ENCODE measurements around the gene CFB. TPM values are rescaled to one million over a fixed set of nuclear protein-coding genes. Genes with fewer than 3 reads are reported as not detected.

The CFB gene
- total RNA-seq, 1 experiment from 2014 or later: 1.4 TPM

GRCh38 chr6:31899882-31900722 is 45.8 kb upstream of the CFB start:
- Mint-ChIP-seq H3K27ac (peak overlapping the region; percentile 53; the same call in 1 of the 2 replicates), H3K4me3 (no peak overlapping the region), H3K36me3 (peaks cover 9% of the 10 kb centered on the region), H3K9me3 (no peaks in the 10 kb centered on the region), H3K27me3 (ENCODE audit: low read depth) (peaks cover 5% of the 10 kb centered on the region), H3K4me1 (peaks cover 23% of the 10 kb centered on the region)
- ChIA-PET CTCF (interaction anchor here (1.2 to 1.4 kb wide), 2 partner anchors 23 to 52 kb away, joined by 4 to 7 read pairs; no protein-coding TSS in a partner anchor), POLR2A (no interaction called here)
- TF ChIP-seq HMGXB4 (CRISPR knock-in tag; IDR thresholded peaks at IDR 0.05): 0 out of 2 replicates have a peak, but pooled peaks have one; percentile 7
- no peak for TF ChIP-seq TP53 (CRISPR knock-in tag; IDR thresholded peaks at IDR 0.05)
- DNase-seq (ENCODE audit: low spot score): no peak
- ATAC-seq: no peak

GRCh38 chr6:31900917-31901414 is 44.9 kb upstream of the CFB start:
- DNase-seq (ENCODE audit: low spot score): peak; percentile 40
- Mint-ChIP-seq H3K4me3 (peak overlapping the region; percentile 64), H3K4me1 (peaks cover 23% of the 10 kb centered on the region), H3K36me3 (peaks cover 2% of the 10 kb centered on the region; the same call in 1 of the 2 replicates), H3K9me3 (no peaks in the 10 kb centered on the region), H3K27me3 (ENCODE audit: low read depth) (peaks cover 5% of the 10 kb centered on the region), H3K27ac (peak overlapping the region; percentile 11; the same call in 1 of the 2 replicates)
- ChIA-PET CTCF (interaction anchor here (0.6 to 1.4 kb wide), 3 partner anchors 22 to 51 kb away, joined by 3 to 7 read pairs (median 4); partner anchors contain the start of gene NEU1), POLR2A (no interaction called here)
- ATAC-seq: peak; percentile 3; the same call in 1 of the 2 replicates
- TF ChIP-seq RORB (CRISPR knock-in tag; IDR thresholded peaks at IDR 0.05) (no peak), SMAD4 (CRISPR knock-in tag; IDR thresholded peaks at IDR 0.05) (no peak), ZNF396 (CRISPR knock-in tag; IDR thresholded peaks at IDR 0.05; ENCODE audit: borderline replicate concordance) (no peak), ZBTB43 (CRISPR knock-in tag; IDR thresholded peaks at IDR 0.05) (peak; percentile 20; the same call in 1 of the 2 replicates), PREB (CRISPR knock-in tag; IDR thresholded peaks at IDR 0.05; ENCODE audit: borderline replicate concordance) (no peak), SP1 (CRISPR knock-in tag; conservative IDR thresholded peaks at IDR 0.05) (no peak), JUN (CRISPR knock-in tag; IDR thresholded peaks at IDR 0.05) (no peak), FOXP1 (CRISPR knock-in tag; IDR thresholded peaks at IDR 0.05; ENCODE audit: borderline replicate concordance) (peak; percentile 44; the same call in 1 of the 2 replicates), CTCF (IDR thresholded peaks at IDR 0.05) (no peak), TCF7 (CRISPR knock-in tag; IDR thresholded peaks at IDR 0.05; ENCODE audit: low read depth) (no peak), IRF1 (CRISPR knock-in tag; IDR thresholded peaks at IDR 0.05) (peak; percentile 34; the same call in 1 of the 2 replicates), ZMAT4 (CRISPR knock-in tag; IDR thresholded peaks at IDR 0.05) (no peak), HMGA2 (CRISPR knock-in tag; IDR thresholded peaks at IDR 0.05) (no peak), ZNF232 (CRISPR knock-in tag; IDR thresholded peaks at IDR 0.05) (no peak), MYBL2 (CRISPR knock-in tag; IDR thresholded peaks at IDR 0.05) (no peak), MAX (CRISPR knock-in tag; IDR thresholded peaks at IDR 0.05) (peak; percentile 90), JAZF1 (CRISPR knock-in tag; IDR thresholded peaks at IDR 0.05) (no peak), FOXJ3 (CRISPR knock-in tag; IDR thresholded peaks at IDR 0.05; ENCODE audit: borderline replicate concordance) (no peak), TP53 (CRISPR knock-in tag; IDR thresholded peaks at IDR 0.05) (no peak), ZNF425 (CRISPR knock-in tag; conservative IDR thresholded peaks at IDR 0.05) (no peak), HMGXB4 (CRISPR knock-in tag; IDR thresholded peaks at IDR 0.05) (0 out of 2 replicates have a peak, but pooled peaks have one; percentile 12)
